Common myeloid progenitor, CD34-positive (primary cell): Measurements from ENCODE around the gene LRMDA.

Experiments
- CTCF ChIA-PET: fragments of 350-600 bp; sonication (Branson Sonifier 250); formaldehyde crosslinking; loops from one replicate; lab custom pipeline; 2021; ENCODE audit warnings: antibody characterized with exemption; lab: Charles Lee
- POLR2A ChIA-PET: fragments of 350-600 bp; sonication (Branson Sonifier 250); formaldehyde crosslinking; loops from one replicate; lab custom pipeline; 2021; ENCODE audit warnings: antibody characterized with exemption; lab: Charles Lee
- DNase-seq, 3 donors: peaks; one replicate each; pipeline versions ENCODE4 v3.0.0 to v3.0.0-alpha.2; 2013
- H3K27ac ChIP-seq, 2 experiments: 1 replicate in 1 of 2; 2 replicates in 1 of 2; pipeline ENCODE4 v1.7.0; 2013; ENCODE audit warnings: inconsistent platforms in 2 of 2, low read length in 2 of 2, mild to moderate bottlenecking in 2 of 2, low read depth in 1 of 2, moderate library complexity in 1 of 2; ENCODE audit not compliant: severe bottlenecking in 2 of 2, insufficient read depth in 1 of 2, poor library complexity in 1 of 2
- H3K27me3 ChIP-seq, 5 experiments: replicated peaks in 2 of 5; 1 replicate in 3 of 5; 2 replicates in 2 of 5; pipeline versions ENCODE4 v1.6.1 to v1.7.0; 2013; ENCODE audit warnings: low read length in 4 of 5, mild to moderate bottlenecking in 2 of 5, moderate library complexity in 2 of 5, inconsistent platforms in 1 of 5; ENCODE audit not compliant: insufficient read depth in 5 of 5, control insufficient read depth in 4 of 5
- H3K36me3 ChIP-seq, 4 experiments: 1 replicate in 2 of 4; 2 replicates in 2 of 4; pipeline versions ENCODE4 v1.6.1 to v1.7.0; 2013; ENCODE audit warnings: low read length in 3 of 4, control low read depth in 1 of 4, mild to moderate bottlenecking in 1 of 4; ENCODE audit not compliant: control insufficient read depth in 4 of 4, insufficient read depth in 4 of 4
- H3K4me1 ChIP-seq, 4 experiments: 1 replicate in 3 of 4; 2 replicates in 1 of 4; pipeline versions ENCODE4 v1.6.1 to v1.7.1; 2013; ENCODE audit warnings: low read length in 3 of 4, mild to moderate bottlenecking in 3 of 4, control low read depth in 1 of 4, inconsistent platforms in 1 of 4, moderate library complexity in 1 of 4; ENCODE audit not compliant: control insufficient read depth in 4 of 4, insufficient read depth in 4 of 4; ENCODE audit errors: control extremely low read depth in 1 of 4
- H3K4me3 ChIP-seq, 7 experiments: 1 replicate in 4 of 7; 2 replicates in 3 of 7; pipeline versions ENCODE4 v1.5.1 to v1.7.0; 2013; ENCODE audit warnings: mild to moderate bottlenecking in 7 of 7, low read length in 6 of 7, moderate library complexity in 6 of 7, inconsistent platforms in 2 of 7, low read depth in 2 of 7, control low read depth in 1 of 7; ENCODE audit not compliant: insufficient read depth in 4 of 7, control insufficient read depth in 1 of 7; ENCODE audit errors: extremely low read depth in 1 of 7
- H3K9me3 ChIP-seq, 5 experiments: 1 replicate in 4 of 5; 2 replicates in 1 of 5; pipeline versions ENCODE4 v1.6.1 to v1.7.1; 2013; ENCODE audit warnings: low read length in 4 of 5, mild to moderate bottlenecking in 2 of 5, inconsistent platforms in 1 of 5, low read depth in 1 of 5, moderate library complexity in 1 of 5; ENCODE audit not compliant: control insufficient read depth in 4 of 5, insufficient read depth in 2 of 5; ENCODE audit errors: control extremely low read depth in 1 of 5
- WGBS: methylation state at CpG from one replicate; pipeline ENCODE4 v1.1.5; 2013; ENCODE audit not compliant: insufficient coverage; 5-methylcytosine and 5-hydroxymethylcytosine counted together

The LRMDA gene

GRCh38 chr10:75429159-75429827 lies 2.1 kb upstream of the LRMDA start:
- Histone ChIP-seq H3K36me3 (peaks cover 0 to 2% (median 0%) of the 10 kb centered on the region in 4 experiments), H3K9me3 (no peaks in the 10 kb centered on the region), H3K4me3 (no peak overlapping the region), H3K4me1 (peaks cover 9 to 54% (median 40%) of the 10 kb centered on the region in 4 experiments), H3K27me3 (no peaks in the 10 kb centered on the region), H3K27ac (no peak overlapping the region)
- no peak for DNase-seq
- ChIA-PET CTCF (interaction anchor here (0.9 to 1.0 kb wide), 4 partner anchors 17 to 282 kb away, joined by 3 to 4 read pairs (median 3); partner anchors contain the start of gene ZNF503), POLR2A (interaction anchor here (3.5 kb wide), 1 partner anchor 28 kb away, joined by 14 read pairs; the partner anchor contains the start of gene ZNF503)
- WGBS: 88% methylated on average over 2 of the region's 5 CpGs

- Histone ChIP-seq H3K9me3 (no peaks in the 10 kb centered on the region), H3K4me1 (peaks cover 9 to 60% (median 42%) of the 10 kb centered on the region in 4 experiments), H3K27me3 (no peaks in the 10 kb centered on the region), H3K4me3 (peak overlapping the region in 5 of 7 experiments; percentile 13 to 89 (median 68)), H3K36me3 (peaks cover 0 to 6% (median 0%) of the 10 kb centered on the region in 4 experiments), H3K27ac (peak overlapping the region in 1 of 2 experiments; percentile 51)
- POLR2A ChIA-PET: interaction anchor here (0.6 to 3.5 kb wide), 3 partner anchors 9 to 29 kb away, joined by 4 to 14 read pairs (median 4); partner anchors contain the start of gene ZNF503
- 12% methylated on average over 7 of the region's 9 CpGs for WGBS
- CTCF ChIA-PET: interaction anchor here (1.0 to 2.2 kb wide), 6 partner anchors 9 to 28 kb away, joined by 3 to 6 read pairs (median 3); partner anchors contain the start of gene ZNF503
- DNase-seq: peak in 2 of 3 donors; percentile 76 to 82
Measured at GRCh38 chr10:75430000-75430763, 1.2 kb upstream of the LRMDA start.

GRCh38 chr10:75432176-75432575 lies 752 bp downstream of the LRMDA start:
- Histone ChIP-seq H3K9me3 (no peaks in the 10 kb centered on the region), H3K27me3 (no peaks in the 10 kb centered on the region), H3K4me1 (peaks cover 9 to 49% (median 42%) of the 10 kb centered on the region in 4 experiments), H3K27ac (no peak overlapping the region), H3K4me3 (peak overlapping the region in 6 of 7 experiments; percentile 68 to 89 (median 79)), H3K36me3 (peaks cover 0 to 6% (median 1%) of the 10 kb centered on the region in 4 experiments)
- WGBS: 85% methylated on average over 4 of the region's 5 CpGs
- DNase-seq: peak in 2 of 3 donors; percentile 19 to 23
- CTCF ChIA-PET: interaction anchor here (0.6 to 2.2 kb wide), 3 partner anchors 28 to 61 kb away, joined by 3 to 6 read pairs (median 3); no protein-coding TSS in a partner anchor
- POLR2A ChIA-PET: interaction anchor here (3.5 kb wide), 1 partner anchor 31 kb away, joined by 14 read pairs; the partner anchor contains the start of gene ZNF503

- POLR2A ChIA-PET: interaction anchor here (3.5 kb wide), 1 partner anchor 31 kb away, joined by 14 read pairs; the partner anchor contains the start of gene ZNF503
- H3K27me3 ChIP-seq: no peaks in the 10 kb centered on the region
Measured at GRCh38 chr10:75432763-75433162, 1.3 kb downstream of the LRMDA start.

GRCh38 chr10:75433216-75433615 lies 1.8 kb downstream of the LRMDA start:
- H3K4me3 ChIP-seq: peak overlapping the region in 1 of 7 experiments; percentile 4
- H3K27me3 ChIP-seq: no peaks in the 10 kb centered on the region
- peaks cover 3 to 12% (median 4%) of the 10 kb centered on the region in 4 experiments for H3K36me3 ChIP-seq
- peaks cover 9 to 47% (median 42%) of the 10 kb centered on the region in 4 experiments for H3K4me1 ChIP-seq
- 93% methylated on average over 5 of the region's 8 CpGs for WGBS
- no peak for DNase-seq
- CTCF ChIA-PET: interaction anchor here (0.7 kb wide), 1 partner anchor 8 kb away, joined by 3 read pairs; no protein-coding TSS in a partner anchor
- POLR2A ChIA-PET: no interaction called here
- no peak overlapping the region for H3K27ac ChIP-seq
- no peaks in the 10 kb centered on the region for H3K9me3 ChIP-seq

More at GRCh38 chr10:75432763-75433162, 1.3 kb downstream of the LRMDA start:
- Histone ChIP-seq H3K4me1 (peaks cover 9 to 47% (median 42%) of the 10 kb centered on the region in 4 experiments), H3K4me3 (no peak overlapping the region), H3K36me3 (peaks cover 0 to 7% (median 2%) of the 10 kb centered on the region in 4 experiments), H3K27ac (no peak overlapping the region), H3K9me3 (no peaks in the 10 kb centered on the region)
- CTCF ChIA-PET: interaction anchor here (0.6 to 2.2 kb wide), 3 partner anchors 8 to 61 kb away, joined by 3 to 6 read pairs (median 3); no protein-coding TSS in a partner anchor
- WGBS: 97% methylated on average over 5 of the region's 5 CpGs
- DNase-seq: no peak

GRCh38 chr10:75434291-75434690 lies 2.9 kb downstream of the LRMDA start:
- Histone ChIP-seq H3K4me1 (peaks cover 9 to 39% (median 38%) of the 10 kb centered on the region in 4 experiments), H3K27me3 (no peaks in the 10 kb centered on the region), H3K9me3 (no peaks in the 10 kb centered on the region), H3K27ac (no peak overlapping the region), H3K36me3 (peaks cover 5 to 22% (median 11%) of the 10 kb centered on the region in 4 experiments), H3K4me3 (no peak overlapping the region)
- peak in 2 of 3 donors; percentile 57 to 65 for DNase-seq
- 84% methylated on average over 2 of the region's 8 CpGs for WGBS
- ChIA-PET CTCF (no interaction called here), POLR2A (interaction anchor here (0.5 kb wide), 1 partner anchor 48 kb away, joined by 3 read pairs; no protein-coding TSS in a partner anchor)
